Heart right ventricle (tissue), 16 donors: Measurements from ENCODE around the gene PLXDC2. TPM values are rescaled to one million over a fixed set of nuclear protein-coding genes. Genes with fewer than 3 reads are reported as not detected.

Source experiments
- ATAC-seq, 8 donors: fragments of 200-7000 bp; cut with Tn5 transposase; one replicate each; pipeline ENCODE4 v1.9.1; 2020; ENCODE audit warnings: mild to moderate bottlenecking in 8 of 8, moderate library complexity in 8 of 8, moderate number of reproducible peaks in 1 of 8
- DNase-seq, 2 donors: peaks; one replicate each; pipeline ENCODE4 v3.0.0-alpha.2; 2020
- H3K27ac ChIP-seq, 10 donors: fragments of 200-600 bp; sonication (generic) in 2 of 10; one replicate each; pipeline versions ENCODE4 v1.5.0 to v1.8.0; 2020 to 2022; ENCODE audit warnings: mild to moderate bottlenecking in 3 of 10
- H3K27me3 ChIP-seq, 7 donors: fragments of 200-600 bp; one replicate each; pipeline ENCODE4 v1.8.0; 2021 to 2022; ENCODE audit warnings: mild to moderate bottlenecking in 2 of 7
- H3K36me3 ChIP-seq, 9 donors: fragments of 200-600 bp; sonication (generic) in 1 of 9; one replicate each; pipeline versions ENCODE4 v1.5.0 to v1.8.0; 2020 to 2022; ENCODE audit warnings: mild to moderate bottlenecking in 2 of 9
- H3K4me1 ChIP-seq, 9 donors: fragments of 200-600 bp; sonication (generic) in 1 of 9; one replicate each; pipeline versions ENCODE4 v1.5.0 to v1.8.0; 2020 to 2022; ENCODE audit warnings: mild to moderate bottlenecking in 4 of 9
- H3K4me3 ChIP-seq, 10 donors: fragments of 200-600 bp; sonication (generic) in 2 of 10; one replicate each; pipeline versions ENCODE4 v1.5.0 to v1.8.0; 2020 to 2022; ENCODE audit warnings: mild to moderate bottlenecking in 7 of 10, moderate library complexity in 2 of 10
- H3K9me3 ChIP-seq, 11 donors: fragments of 200-600 bp in 10 of 11; sonication (generic) in 2 of 11; one replicate each; pipeline versions ENCODE4 v1.5.0 to v1.8.0; 2013 to 2022; ENCODE audit warnings: mild to moderate bottlenecking in 2 of 11, control low read depth in 1 of 11, moderate library complexity in 1 of 11
- CTCF ChIP-seq, 9 donors: fragments of 200-600 bp; sonication (generic) in 2 of 9; IDR thresholded peaks; one replicate each; pipeline versions ENCODE4 v1.5.0 to v1.8.0; 2021 to 2022; ENCODE audit warnings: antibody characterized with exemption in 9 of 9, mild to moderate bottlenecking in 5 of 9, moderate library complexity in 1 of 9
- WGBS, 2 donors: extraction: QIAGEN DNeasy Blood & Tissue Kit; methylation state at CpG; one replicate each; pipeline ENCODE4 v1.1.7; 2013; ENCODE audit warnings: inconsistent platforms in 1 of 2; 5-methylcytosine and 5-hydroxymethylcytosine counted together
- intact Hi-C, 10 donors: fragments of 100-400 bp; cut with DNase I; formaldehyde crosslinking; loops; one replicate each; pipeline versions ENCODE4 v1.11.1 to v1.14.2; 2022
- polyA plus RNA-seq, 2 donors: library from polyadenylated mRNA; stranded (reverse); fragments of 200-250 nt; gene quantifications; one replicate each; pipeline ENCODE4 v1.2.3, GENCODE V29; 2013
- total RNA-seq, 10 donors: library from RNA; stranded (reverse); fragmentation: NEBNext Ultra II Directional in 3 of 10; extraction: Animal tissue kit (Norgen Biotek cat#: 25700) in 3 of 10; gene quantifications; one replicate each; pipeline versions ENCODE4 v1.2.1 to v1.2.4, GENCODE V29; 2021 to 2023
- donor health status: Arrhythmogenic right ventricular cardiomyopathy.
- donor health status: ischemic (EF 13 %, LVEDD 7.1; RV severe dilation, severe dysfunction).
- donor health status: healthy with polysubstance abuse.
- donor health status: DM: no; HTN: yes; CAD: no.
- donor health status: DM: no; HTN: no; CAD: no.
- donor health status: ischemic (EF 25% LVEDD 6.9; RV normal size, moderate dysfunction).
- donor health status: ischemic (EF 25% LVEDD 5.7; RV mildly dilated, moderate dysfunction).
- donor health status: healthy.
- donor health status: DM: yes; HTN: yes; CAD: no.
- donor health status: Ischemic cardiomyopathy.
- donor health status: ischemic (EF 35%, LVEDD 5.7; RV mildly dilated, moderate dysfunction).
- donor health status: nonischemic (EF 11% LVEDD 7.7; RV severe dilation, severe dysfunction).
- donor health status: DM: yes; HTN: yes; CAD: no.
- donor health status: PGD.
- donor health status: ischemic (EF 29% LVEDD 5.4; RV normal size, mild dysfunction).
- donor health status: nonischemic (EF 23%, LVEDD 6.1; RV moderate dilation, normal function).

The PLXDC2 gene
- total and polyA plus RNA-seq, 12 donors, result 4.6 to 26.8 (median 16.9) TPM

GRCh38 chr10:20265146-20265545 is 448.9 kb downstream of the PLXDC2 start:
- intact Hi-C loops, result loop anchor here in 2 of 10 donors (10.0 kb wide), 2 partner anchors 240 to 450 kb away; partner anchors contain the start of gene PLXDC2 (in 1 of the 2)
- Histone ChIP-seq H3K36me3 (peaks cover 0 to 14% (median 0%) of the 10 kb centered on the region in 9 donors), H3K4me1 (peaks cover 0 to 12% (median 3%) of the 10 kb centered on the region in 9 donors), H3K27ac (no peak overlapping the region), H3K9me3 (peaks cover 0 to 7% (median 0%) of the 10 kb centered on the region in 11 donors), H3K4me3 (no peak overlapping the region), H3K27me3 (no peaks in the 10 kb centered on the region)
- 69 to 84% methylated on average over 1 of the region's 1 CpG for WGBS, 2 donors
- DNase-seq (no peak), ATAC-seq (no peak)
- TF ChIP-seq CTCF (IDR thresholded peaks at IDR 0.05), result no peak

- no peak overlapping the region for H3K27ac ChIP-seq
- DNase-seq, result no peak
- intact Hi-C loops, result loop anchor here in 2 of 10 donors (10.0 kb wide), 2 partner anchors 243 to 453 kb away; partner anchors contain the start of gene PLXDC2 (in 1 of the 2)
- no peak for TF ChIP-seq CTCF (IDR thresholded peaks at IDR 0.05)
- peaks cover 0 to 5% (median 0%) of the 10 kb centered on the region in 11 donors for H3K9me3 ChIP-seq
- H3K27me3 ChIP-seq, result no peaks in the 10 kb centered on the region
- H3K4me3 ChIP-seq, result no peak overlapping the region
- peak in 1 of 8 donors; percentile 24 for ATAC-seq
- peaks cover 0 to 12% (median 3%) of the 10 kb centered on the region in 9 donors for H3K4me1 ChIP-seq
- peaks cover 0 to under 1% (median 0%) of the 10 kb centered on the region in 9 donors for H3K36me3 ChIP-seq
These were observed 451.5 kb downstream of the PLXDC2 start for GRCh38 chr10:20267734-20268133.

- WGBS, 2 donors, result 89 to 91% methylated on average over 2 of the region's 2 CpGs
- Histone ChIP-seq H3K4me1 (peaks cover 0 to 12% (median 3%) of the 10 kb centered on the region in 9 donors), H3K27me3 (no peaks in the 10 kb centered on the region), H3K9me3 (no peaks in the 10 kb centered on the region), H3K27ac (no peak overlapping the region), H3K36me3 (peaks cover 0 to 9% (median 0%) of the 10 kb centered on the region in 9 donors), H3K4me3 (no peak overlapping the region)
- TF ChIP-seq CTCF (IDR thresholded peaks at IDR 0.05), result no peak
- intact Hi-C loops, result no loop called here
- ATAC-seq (no peak), DNase-seq (no peak)
These were observed 455.3 kb downstream of the PLXDC2 start for GRCh38 chr10:20271490-20271889.

- no peak overlapping the region for H3K27ac ChIP-seq
- ATAC-seq, result no peak
- TF ChIP-seq CTCF (IDR thresholded peaks at IDR 0.05), result no peak
- H3K9me3 ChIP-seq, result no peaks in the 10 kb centered on the region
- peaks cover 0 to 3% (median 1%) of the 10 kb centered on the region in 9 donors for H3K4me1 ChIP-seq
- H3K27me3 ChIP-seq, result no peaks in the 10 kb centered on the region
- intact Hi-C loops, result no loop called here
- peaks cover 0 to 9% (median 0%) of the 10 kb centered on the region in 9 donors for H3K36me3 ChIP-seq
- 45 to 87% methylated on average over 2 of the region's 2 CpGs for WGBS, 2 donors
- no peak overlapping the region for H3K4me3 ChIP-seq
- DNase-seq, result no peak
These were observed 456.4 kb downstream of the PLXDC2 start for GRCh38 chr10:20272608-20273007.
